AG08395 (cell line): Measurements from ENCODE around the gene FAM117A.
"Not testable (repeated sequence)": the region's sequence is repeated elsewhere in the genome, so short reads cannot be mapped to it uniquely, and the experiment has no call there.

ENCODE experiments used
- DNase-seq: peaks from one replicate; pipeline ENCODE4 v3.0.0; 2012; ENCODE audit warnings: mixed read lengths, low spot score

The FAM117A gene

GRCh38 chr17:49739641-49740271 is 24.2 kb downstream of the FAM117A start:
- no peak for DNase-seq

DNA sequence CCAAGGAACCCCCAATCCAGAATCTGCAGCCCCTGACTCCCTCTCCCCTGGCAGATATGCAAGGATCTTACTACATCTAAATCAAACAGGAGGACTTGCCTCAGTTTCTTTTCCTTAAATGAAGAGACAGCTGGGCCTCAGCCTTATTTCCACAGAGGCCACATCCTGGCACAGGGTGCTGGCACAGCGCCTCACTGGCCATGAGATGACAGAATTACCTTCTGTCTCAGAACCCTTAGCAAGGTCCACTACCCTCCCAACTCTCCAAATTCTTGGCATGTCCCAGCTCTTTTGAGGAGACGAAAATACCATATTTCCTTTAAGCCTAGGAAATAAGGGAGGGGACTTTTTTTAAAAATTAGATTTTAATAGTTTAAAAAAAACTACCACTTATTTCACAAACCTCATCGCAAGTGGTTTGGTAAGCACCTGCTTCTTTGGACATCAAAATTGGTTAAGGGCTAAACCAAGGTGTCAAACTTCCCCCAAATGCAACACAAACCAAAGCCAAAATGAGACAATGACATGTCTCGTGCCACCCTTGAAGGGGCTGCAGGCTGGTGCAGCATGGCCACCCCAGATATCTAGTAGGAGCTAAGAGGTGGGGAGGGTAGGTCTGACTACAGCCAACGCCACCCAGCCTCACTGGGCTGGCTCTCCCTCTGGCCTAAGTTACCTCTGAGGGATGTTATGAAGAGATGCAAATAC is 25.3 kb downstream of the FAM117A start:
- DNase-seq, result no peak

GRCh38 chr17:49734515-49735490 is 29.1 kb downstream of the FAM117A start:
- no peak for DNase-seq

DNA sequence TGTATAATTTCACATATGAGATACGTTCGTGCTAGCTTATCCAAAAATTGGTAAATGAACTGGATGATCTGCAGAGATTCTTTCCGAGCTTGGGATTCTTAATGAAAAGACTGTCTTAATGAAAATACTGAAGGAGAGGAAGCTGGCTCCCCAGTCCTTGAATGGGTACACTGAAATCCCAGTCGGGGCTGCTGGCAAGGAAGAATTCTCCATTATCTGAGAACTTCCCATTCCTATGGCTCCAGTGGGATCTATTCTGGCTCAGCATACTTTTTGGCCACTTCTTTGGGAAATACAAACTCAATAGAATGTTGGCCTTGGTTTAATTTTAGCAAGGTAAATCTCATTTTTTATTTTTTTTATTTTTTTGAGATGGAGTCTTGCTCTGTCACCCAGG is 32.5 kb downstream of the FAM117A start:
- no peak for DNase-seq

- no peak for DNase-seq
Measured at GRCh38 chr17:49730785-49731434, 33.0 kb downstream of the FAM117A start.

DNA sequence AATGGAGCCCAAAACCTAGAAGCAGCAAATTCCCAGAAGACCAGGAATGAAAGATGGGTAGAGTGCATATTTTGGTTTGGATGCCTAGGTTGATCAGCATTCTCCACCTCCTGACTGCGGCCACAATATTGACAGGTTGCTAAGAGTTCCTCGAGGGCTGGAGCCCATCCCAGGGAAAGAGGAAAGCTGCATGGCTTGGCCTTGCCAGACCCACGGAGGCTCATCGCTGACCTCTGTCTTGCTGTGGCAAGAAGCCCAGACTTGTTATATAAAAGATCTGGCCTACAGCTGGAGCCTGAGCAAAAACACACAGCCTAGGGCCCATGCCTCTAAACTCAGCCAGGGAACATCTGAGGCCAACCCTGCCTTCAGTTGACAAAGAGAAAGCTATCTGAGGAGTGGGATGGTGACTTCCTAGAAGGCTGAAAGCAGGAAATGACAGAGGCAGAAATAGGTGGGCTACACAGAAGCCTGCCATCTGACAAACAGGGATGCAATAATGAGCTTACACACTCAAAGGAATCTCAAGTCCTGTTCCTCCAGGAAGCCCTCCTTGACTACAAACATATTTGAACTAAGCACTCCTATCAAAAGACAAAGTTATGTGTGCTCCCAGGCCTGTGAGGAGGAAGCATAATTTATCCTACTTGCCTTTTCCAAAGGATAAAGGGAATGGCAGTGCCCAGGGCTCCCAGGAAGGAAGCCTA is 33.7 kb downstream of the FAM117A start:
- DNase-seq, result peak; percentile 88

- DNase-seq, result no peak
Measured at GRCh38 chr17:49729069-49729468, 34.9 kb downstream of the FAM117A start.

- DNase-seq, result no peak
Measured at GRCh38 chr17:49728425-49728824, 35.5 kb downstream of the FAM117A start.

DNA sequence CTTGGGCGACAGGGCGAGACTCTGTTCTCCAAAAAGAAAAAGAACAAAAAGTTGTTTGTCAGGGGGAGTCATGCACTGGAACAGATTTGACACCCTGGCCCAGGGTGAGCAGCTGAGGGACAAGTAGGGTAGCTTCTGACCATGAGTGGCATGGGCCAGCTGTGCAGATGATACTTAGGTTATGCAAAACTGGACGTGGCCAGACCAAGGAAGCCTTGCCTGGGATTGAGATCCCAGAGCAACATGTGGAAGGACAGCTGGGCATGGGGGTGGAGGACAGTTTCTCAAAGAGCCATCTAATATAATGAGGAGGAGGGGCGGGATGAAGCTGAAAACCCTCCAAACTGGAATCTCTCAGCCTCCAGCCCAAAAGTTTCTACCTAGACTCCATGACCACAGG is 36.6 kb downstream of the FAM117A start:
- no peak for DNase-seq

DNA sequence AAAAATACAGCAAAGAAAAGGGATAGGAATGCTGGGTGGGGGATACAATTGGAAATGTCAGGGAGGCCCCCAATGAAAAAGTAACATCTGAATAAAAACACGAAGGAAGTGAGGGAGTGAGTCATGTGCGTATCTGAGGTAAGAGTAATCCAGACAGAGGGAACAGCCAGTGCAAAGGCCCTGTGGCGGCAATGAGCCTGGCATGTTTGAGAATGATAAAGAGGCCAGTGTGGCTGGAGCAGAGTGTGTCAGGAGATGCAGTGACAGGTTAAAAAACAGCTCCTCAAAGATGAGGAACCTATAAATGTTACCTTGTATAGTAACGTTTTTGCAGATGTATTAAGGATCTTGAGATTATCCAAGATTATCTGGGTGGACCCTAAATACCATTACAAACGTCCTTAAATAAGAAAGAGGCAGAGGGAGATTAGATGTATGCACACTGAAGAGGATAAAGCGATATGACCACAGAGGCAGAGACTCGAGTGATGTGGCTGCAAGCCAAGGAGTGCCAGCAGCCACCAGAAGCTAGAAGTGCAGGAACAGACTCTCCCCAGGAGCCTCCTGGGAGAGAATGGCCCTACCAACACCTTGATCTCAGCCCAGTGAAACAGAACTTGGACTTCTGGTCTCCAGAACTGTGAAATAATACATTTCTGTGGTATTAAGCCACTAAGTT is 38.3 kb downstream of the FAM117A start:
- DNase-seq, result no peak

- DNase-seq, result not testable (repeated sequence)
Measured at GRCh38 chr17:49724552-49724951, 39.4 kb downstream of the FAM117A start.

- DNase-seq, result no peak
Measured at GRCh38 chr17:49723423-49723822, 40.5 kb downstream of the FAM117A start.

GRCh38 chr17:49722066-49722465 is 41.9 kb downstream of the FAM117A start:
- DNase-seq, result no peak

DNA sequence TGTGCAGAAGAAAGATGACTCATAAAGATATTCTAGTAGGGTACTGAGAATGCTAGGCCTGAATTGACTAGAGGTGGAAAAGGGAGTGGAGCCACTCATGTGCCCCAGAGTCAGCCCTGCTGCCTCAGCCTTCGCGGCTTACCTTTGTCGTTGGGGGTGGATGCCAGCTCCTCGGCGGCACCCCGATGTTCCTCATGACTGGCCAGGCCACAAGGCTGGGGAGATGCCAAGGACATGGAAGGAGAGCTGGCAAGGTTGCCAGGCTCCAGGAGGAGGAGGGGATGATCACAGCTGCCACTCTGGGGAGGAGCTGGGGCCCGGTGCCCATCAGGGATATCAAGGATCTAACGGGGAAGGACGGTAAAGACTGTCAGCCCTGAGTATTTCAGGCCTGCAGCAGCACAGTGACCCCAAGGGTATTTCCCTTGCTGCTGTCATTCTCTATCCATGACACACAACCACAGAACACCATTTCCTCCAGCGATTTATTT is 46.5 kb downstream of the FAM117A start:
- DNase-seq, result no peak

DNA sequence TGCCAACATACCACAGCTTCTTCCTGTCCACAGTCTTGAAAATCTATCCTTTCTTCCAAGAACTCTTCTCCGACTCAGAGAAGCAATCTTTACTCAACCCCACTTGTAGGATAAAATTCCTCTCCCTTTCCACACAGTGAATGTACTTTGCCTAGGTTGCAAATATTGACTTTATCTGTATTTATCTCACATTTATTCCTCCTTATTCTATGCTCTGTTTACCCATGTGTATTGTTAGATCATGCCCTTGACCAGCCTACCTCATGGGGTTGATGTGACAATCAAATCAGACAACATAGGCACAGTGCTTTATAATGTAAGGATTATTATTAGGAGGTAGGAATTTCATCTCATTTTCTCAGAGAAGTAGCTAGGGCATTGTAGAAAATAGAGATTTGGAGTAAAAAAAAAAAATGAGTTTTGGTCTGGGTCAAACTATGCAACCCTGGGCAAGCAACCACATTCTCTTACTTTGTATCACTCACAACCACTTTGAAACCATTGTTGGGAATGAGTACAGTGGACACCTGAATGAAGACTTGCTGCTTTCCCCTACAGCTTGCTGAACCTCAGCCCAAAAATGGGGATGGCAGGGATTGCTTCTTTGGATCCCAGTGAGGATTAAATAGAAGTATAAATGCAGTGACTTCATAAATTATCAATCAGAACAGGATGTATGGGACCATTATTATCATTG is 47.1 kb downstream of the FAM117A start:
- no peak for DNase-seq

DNA sequence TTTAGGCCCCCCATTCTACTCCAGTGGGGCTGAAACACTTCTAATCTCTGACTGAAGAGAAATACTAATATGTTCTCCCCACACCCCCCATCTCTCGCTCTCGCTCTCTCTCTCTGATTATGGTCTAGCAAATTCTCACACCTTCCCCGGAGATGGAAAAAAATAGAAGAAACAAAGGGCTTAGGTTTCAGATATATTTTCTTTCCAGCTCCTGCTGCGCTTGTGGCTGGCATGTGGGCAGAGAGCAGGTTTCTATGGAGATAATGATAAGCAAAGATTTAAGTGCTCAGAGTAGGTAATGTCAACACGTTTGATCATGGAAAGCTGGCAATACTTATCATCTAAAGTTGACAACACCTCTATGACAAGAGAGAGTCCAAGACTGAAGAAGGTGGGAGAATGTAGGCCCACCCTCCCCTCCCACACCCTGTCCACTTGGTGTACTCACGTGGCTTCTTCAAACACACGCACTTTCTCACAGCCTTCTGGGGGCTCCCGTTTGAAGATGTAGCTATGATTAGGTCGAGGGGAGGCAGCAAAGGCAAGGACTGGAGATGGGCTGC is 48.1 kb downstream of the FAM117A start:
- DNase-seq, result no peak

DNA sequence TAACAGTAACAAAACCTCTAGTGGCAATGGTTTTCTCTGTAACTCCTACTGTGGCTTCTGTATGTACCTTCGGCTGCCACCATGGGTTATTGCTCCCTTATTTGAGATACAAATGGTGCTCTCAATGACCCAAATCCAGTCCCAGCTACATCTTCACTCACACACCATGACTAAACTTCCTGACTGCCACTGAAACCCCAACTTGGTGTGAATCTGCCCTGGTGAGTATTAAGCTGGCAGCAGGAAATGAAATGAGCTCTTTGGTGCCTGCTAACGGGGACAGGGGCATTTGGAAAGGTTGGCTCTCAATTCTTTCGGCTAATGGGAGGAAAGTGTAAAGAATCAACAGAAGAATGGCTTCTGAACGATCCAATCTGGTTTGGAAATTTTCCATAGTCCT is 48.7 kb downstream of the FAM117A start:
- no peak for DNase-seq

DNA sequence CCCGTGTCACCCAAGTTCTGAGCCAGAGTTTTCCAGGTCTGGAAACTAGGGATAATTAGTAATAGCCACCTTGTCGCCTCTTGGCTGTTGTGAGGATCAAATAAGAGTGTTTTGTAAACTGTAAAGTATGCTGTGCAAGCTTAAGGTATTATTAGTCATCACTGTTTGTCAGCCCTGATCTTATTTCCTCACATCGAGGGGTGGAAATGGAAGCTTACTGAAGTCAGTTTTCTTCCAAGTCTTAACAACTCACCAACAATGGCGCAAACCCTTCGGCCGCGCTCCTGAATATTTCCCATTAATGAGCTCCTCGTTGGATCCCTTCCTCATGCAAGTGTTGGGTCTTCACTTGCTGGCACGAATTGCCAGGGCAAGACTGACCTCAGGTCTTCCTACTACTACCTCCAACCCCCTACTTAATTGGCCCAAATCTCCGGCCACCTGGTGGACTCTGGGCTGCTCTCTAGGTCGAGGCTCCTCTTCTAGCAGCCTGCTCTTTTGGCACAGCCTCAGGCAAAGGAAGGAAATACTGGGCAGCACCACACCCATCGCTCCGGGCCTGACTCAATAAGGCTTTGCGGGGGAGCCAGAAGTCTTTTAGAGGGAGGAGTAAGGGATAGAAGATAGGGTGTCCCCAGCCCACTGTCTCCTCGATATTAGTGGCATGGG is 55.3 kb downstream of the FAM117A start:
- no peak for DNase-seq
